ENCODE measurements around the gene GET4. TPM values are rescaled to one million over a fixed set of nuclear protein-coding genes. Genes with fewer than 3 reads are reported as not detected.

GET4 gene
- total RNA-seq, 1 donor = 17.7 TPM

- H3K36me3 ChIP-seq (ENCODE audit: insufficient read depth, low read length) = no peaks in the 10 kb centered on the region
- no peak overlapping the region for H3K4me3 ChIP-seq (ENCODE audit: insufficient read depth, low read length)
- peaks cover 5% of the 10 kb centered on the region for H3K27me3 ChIP-seq (ENCODE audit: insufficient read depth, low read length)
- no peak for DNase-seq (ENCODE audit: insufficient read length, low spot score, missing footprints)
- no peak overlapping the region for H2AFZ ChIP-seq (ENCODE audit: low read length)
- H4K20me1 ChIP-seq (ENCODE audit: insufficient read depth, low read length) = no peaks in the 10 kb centered on the region
- no peaks in the 10 kb centered on the region for H3K4me1 ChIP-seq (ENCODE audit: insufficient read depth, low read length)
- no peaks in the 10 kb centered on the region for H3K79me2 ChIP-seq (ENCODE audit: insufficient read depth, low read length)
- no peak overlapping the region for H3K4me2 ChIP-seq (ENCODE audit: insufficient read depth, low read length)
- H3K9me3 ChIP-seq (ENCODE audit: low read depth, low read length) = no peaks in the 10 kb centered on the region
- TF ChIP-seq CTCF (IDR thresholded peaks at IDR 0.05; ENCODE audit: extremely low read depth, low read depth, low read length) = no peak
- no peak overlapping the region for H3K27ac ChIP-seq (ENCODE audit: low read depth, low read length)
Observed at GRCh38 chr7:917255-918117, 41.1 kb downstream of the GET4 start.

GRCh38 chr7:918118-918425 lies 41.7 kb downstream of the GET4 start:
- Histone ChIP-seq H3K4me3 (ENCODE audit: insufficient read depth, low read length) (no peak overlapping the region), H2AFZ (ENCODE audit: low read length) (no peak overlapping the region), H3K4me2 (ENCODE audit: insufficient read depth, low read length) (no peak overlapping the region), H4K20me1 (ENCODE audit: insufficient read depth, low read length) (no peaks in the 10 kb centered on the region), H3K4me1 (ENCODE audit: insufficient read depth, low read length) (no peaks in the 10 kb centered on the region), H3K79me2 (ENCODE audit: insufficient read depth, low read length) (no peaks in the 10 kb centered on the region), H3K27me3 (ENCODE audit: insufficient read depth, low read length) (peaks cover 5% of the 10 kb centered on the region), H3K9me3 (ENCODE audit: low read depth, low read length) (no peaks in the 10 kb centered on the region), H3K36me3 (ENCODE audit: insufficient read depth, low read length) (no peaks in the 10 kb centered on the region), H3K27ac (ENCODE audit: low read depth, low read length) (no peak overlapping the region)
- no peak for DNase-seq (ENCODE audit: insufficient read length, low spot score, missing footprints)
- TF ChIP-seq CTCF (IDR thresholded peaks at IDR 0.05; ENCODE audit: extremely low read depth, low read depth, low read length) = no peak

GRCh38 chr7:918441-919113 lies 42.2 kb downstream of the GET4 start:
- H3K79me2 ChIP-seq (ENCODE audit: insufficient read depth, low read length) = no peaks in the 10 kb centered on the region
- no peaks in the 10 kb centered on the region for H3K9me3 ChIP-seq (ENCODE audit: low read depth, low read length)
- H3K27ac ChIP-seq (ENCODE audit: low read depth, low read length) = no peak overlapping the region
- peaks cover 5% of the 10 kb centered on the region for H3K27me3 ChIP-seq (ENCODE audit: insufficient read depth, low read length)
- no peaks in the 10 kb centered on the region for H4K20me1 ChIP-seq (ENCODE audit: insufficient read depth, low read length)
- H3K4me1 ChIP-seq (ENCODE audit: insufficient read depth, low read length) = no peaks in the 10 kb centered on the region
- H3K36me3 ChIP-seq (ENCODE audit: insufficient read depth, low read length) = no peaks in the 10 kb centered on the region
- no peak overlapping the region for H3K4me2 ChIP-seq (ENCODE audit: insufficient read depth, low read length)
- DNase-seq (ENCODE audit: insufficient read length, low spot score, missing footprints) = no peak
- TF ChIP-seq CTCF (IDR thresholded peaks at IDR 0.05; ENCODE audit: extremely low read depth, low read depth, low read length) = no peak
- H2AFZ ChIP-seq (ENCODE audit: low read length) = no peak overlapping the region
- H3K4me3 ChIP-seq (ENCODE audit: insufficient read depth, low read length) = no peak overlapping the region

GRCh38 chr7:919114-919442 lies 42.7 kb downstream of the GET4 start:
- Histone ChIP-seq H2AFZ (ENCODE audit: low read length) (no peak overlapping the region), H3K27ac (ENCODE audit: low read depth, low read length) (no peak overlapping the region), H4K20me1 (ENCODE audit: insufficient read depth, low read length) (no peaks in the 10 kb centered on the region), H3K79me2 (ENCODE audit: insufficient read depth, low read length) (no peaks in the 10 kb centered on the region), H3K9me3 (ENCODE audit: low read depth, low read length) (no peaks in the 10 kb centered on the region), H3K4me2 (ENCODE audit: insufficient read depth, low read length) (no peak overlapping the region), H3K4me1 (ENCODE audit: insufficient read depth, low read length) (no peaks in the 10 kb centered on the region), H3K36me3 (ENCODE audit: insufficient read depth, low read length) (no peaks in the 10 kb centered on the region), H3K4me3 (ENCODE audit: insufficient read depth, low read length) (no peak overlapping the region), H3K27me3 (ENCODE audit: insufficient read depth, low read length) (peaks cover 5% of the 10 kb centered on the region)
- no peak for DNase-seq (ENCODE audit: insufficient read length, low spot score, missing footprints)
- no peak for TF ChIP-seq CTCF (IDR thresholded peaks at IDR 0.05; ENCODE audit: extremely low read depth, low read depth, low read length)

All from osteoblast (primary cell).